Neural crest cell (in vitro differentiated cells): ENCODE measurements around the gene OPTN. TPM values are rescaled to one million over a fixed set of nuclear protein-coding genes. Genes with fewer than 3 reads are reported as not detected.

Source experiments
- DNase-seq: peaks from one replicate; pipeline ENCODE4 v3.0.0; 2021; ENCODE audit warnings: low read depth, mixed read lengths, low spot score
- H3K27ac Mint-ChIP-seq: one replicate; pipeline ENCODE4 v1.8.0; 2021; ENCODE audit warnings: mild to moderate bottlenecking, mixed read lengths; ENCODE audit not compliant: unreplicated experiment
- H3K27me3 Mint-ChIP-seq: 2 replicates; pipeline ENCODE4 v1.8.0; 2021; ENCODE audit warnings: low read depth, mild to moderate bottlenecking, mixed read lengths
- H3K36me3 Mint-ChIP-seq: 2 replicates; pipeline ENCODE4 v1.8.0; 2021; ENCODE audit warnings: low read depth, mild to moderate bottlenecking, mixed read lengths
- H3K4me1 Mint-ChIP-seq: 2 replicates; pipeline ENCODE4 v1.8.0; 2021; ENCODE audit warnings: mixed read lengths
- H3K4me3 Mint-ChIP-seq: one replicate; pipeline ENCODE4 v1.8.0; 2021; ENCODE audit warnings: mild to moderate bottlenecking, mixed read lengths
- H3K9me3 Mint-ChIP-seq: 2 replicates; pipeline ENCODE4 v1.8.0; 2021; ENCODE audit warnings: mixed read lengths
- CTCF ChIP-seq: fragments of 200-600 bp; sonication (generic); conservative IDR thresholded peaks from 2 replicates; pipeline ENCODE4 v1.5.0; 2021; ENCODE audit warnings: antibody characterized with exemption, mild to moderate bottlenecking
- total RNA-seq: library from RNA; stranded (reverse); gene quantifications from 2 replicates; pipeline ENCODE4 v1.2.1, GENCODE V29; 2021

The OPTN gene
- total RNA-seq, 1 donor from 2014 or later = 6.2 TPM

DNA sequence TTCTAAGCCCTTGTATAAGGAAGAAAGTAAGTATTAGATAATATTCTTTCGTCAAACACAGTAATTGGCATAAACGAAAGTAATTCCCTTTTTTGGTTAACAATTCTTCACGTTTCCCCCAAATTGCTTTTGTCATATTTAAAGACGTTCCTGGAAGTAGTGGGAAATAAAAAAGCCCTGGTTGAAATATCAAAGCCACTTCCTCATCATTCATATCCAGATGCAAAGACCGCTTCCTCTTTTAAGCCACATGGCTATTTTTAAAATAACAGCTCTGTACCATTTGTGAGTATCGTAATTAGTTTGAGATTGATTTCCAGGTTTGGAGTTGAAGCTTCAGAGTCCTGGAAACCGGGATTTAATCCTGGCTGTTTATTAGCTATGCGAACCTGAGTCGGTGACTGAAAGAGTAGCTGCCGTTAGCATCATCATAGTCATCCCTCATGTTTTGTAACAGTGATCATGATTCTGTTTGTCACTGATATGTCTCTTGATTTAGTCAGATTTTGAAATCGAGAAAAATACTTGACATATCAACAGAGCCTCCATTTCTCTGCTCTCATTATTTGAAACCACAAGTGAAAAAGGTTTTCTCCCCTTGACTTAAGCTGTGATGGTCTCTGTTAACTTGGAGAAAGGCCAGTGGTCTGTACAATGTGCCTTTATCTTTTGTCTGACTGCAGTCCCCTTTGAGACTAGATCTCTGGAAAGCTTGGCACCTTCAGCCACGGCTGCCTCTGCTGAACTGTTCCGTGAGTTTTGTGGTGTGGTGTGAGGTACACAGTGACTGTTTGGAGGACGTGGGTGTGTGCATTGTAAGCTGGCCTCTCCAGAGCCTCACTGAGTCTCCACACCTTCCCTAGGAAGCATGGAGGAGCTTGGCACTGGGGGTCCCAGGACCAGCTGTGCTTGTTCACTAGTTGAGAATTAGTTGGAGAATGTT is 18.1 kb downstream of the OPTN start:
- Mint-ChIP-seq H3K36me3 (peaks cover 4% of the 10 kb centered on the region), H3K27me3 (no peaks in the 10 kb centered on the region), H3K27ac (no peak overlapping the region), H3K9me3 (no peaks in the 10 kb centered on the region), H3K4me3 (no peak overlapping the region), H3K4me1 (peaks cover 7% of the 10 kb centered on the region)
- no peak for DNase-seq
- TF ChIP-seq CTCF = no peak

- H3K27ac Mint-ChIP-seq = no peak overlapping the region
- no peaks in the 10 kb centered on the region for H3K27me3 Mint-ChIP-seq
- no peak overlapping the region for H3K4me3 Mint-ChIP-seq
- no peak for TF ChIP-seq CTCF
- DNase-seq = no peak
- H3K36me3 Mint-ChIP-seq = peaks cover 4% of the 10 kb centered on the region
- H3K9me3 Mint-ChIP-seq = no peaks in the 10 kb centered on the region
- H3K4me1 Mint-ChIP-seq = peaks cover 7% of the 10 kb centered on the region
Observed at GRCh38 chr10:13118784-13119410, 18.9 kb downstream of the OPTN start.

- no peak overlapping the region for H3K4me3 Mint-ChIP-seq
- TF ChIP-seq CTCF = no peak
- no peak for DNase-seq
- H3K27me3 Mint-ChIP-seq = no peaks in the 10 kb centered on the region
- peaks cover 4% of the 10 kb centered on the region for H3K36me3 Mint-ChIP-seq
- no peak overlapping the region for H3K27ac Mint-ChIP-seq
- H3K4me1 Mint-ChIP-seq = peaks cover 7% of the 10 kb centered on the region
- H3K9me3 Mint-ChIP-seq = no peaks in the 10 kb centered on the region
Observed at GRCh38 chr10:13120786-13121499, 21.0 kb downstream of the OPTN start.

- no peak for DNase-seq
- Mint-ChIP-seq H3K9me3 (no peaks in the 10 kb centered on the region), H3K36me3 (peaks cover 4% of the 10 kb centered on the region), H3K4me1 (peaks cover 7% of the 10 kb centered on the region), H3K4me3 (no peak overlapping the region), H3K27me3 (no peaks in the 10 kb centered on the region), H3K27ac (no peak overlapping the region)
- TF ChIP-seq CTCF = no peak
Observed at GRCh38 chr10:13121500-13121854, 21.5 kb downstream of the OPTN start.

GRCh38 chr10:13136651-13137050 is 36.7 kb downstream of the OPTN start:
- TF ChIP-seq CTCF = no peak
- Mint-ChIP-seq H3K36me3 (no peaks in the 10 kb centered on the region), H3K9me3 (no peaks in the 10 kb centered on the region), H3K4me1 (peaks cover 4% of the 10 kb centered on the region), H3K27me3 (no peaks in the 10 kb centered on the region), H3K4me3 (no peak overlapping the region), H3K27ac (no peak overlapping the region)
- DNase-seq = no peak
